Posterior vena cava (tissue), 2 donors: Measurements from ENCODE around the gene MZT2B. TPM values are rescaled to one million over a fixed set of nuclear protein-coding genes. Genes with fewer than 3 reads are reported as not detected.
"Not testable (repeated sequence)": the region's sequence is repeated elsewhere in the genome, so short reads cannot be mapped to it uniquely, and the experiment has no call there.

Experiments used
- DNase-seq: peaks from one replicate; pipeline ENCODE4 v3.0.0-alpha.2; 2020; ENCODE audit warnings: low spot score
- intact Hi-C, 2 donors: fragments of 100-400 bp; cut with DNase I; formaldehyde crosslinking; loops; one replicate each; pipeline versions ENCODE4 v1.14.1 to v1.14.2; 2022 to 2023
- long read RNA-seq, 2 donors: library from polyadenylated mRNA; unstranded; transcript quantifications; one replicate each; pipeline ENCODE4 v2.0.0, GENCODE V29; 2020 to 2021
- total RNA-seq, 2 donors: library from RNA; stranded (reverse); fragmentation: NEBNext Ultra II Directional; extraction: Animal tissue kit (Norgen Biotek cat#: 25700); gene quantifications; one replicate each; pipeline ENCODE4 v1.2.1, GENCODE V29; 2021
- donor health status: DM: yes; HTN: yes; CAD: no.
- donor health status: DM: yes; HTN: yes; CAD: no.

MZT2B gene, protein sequence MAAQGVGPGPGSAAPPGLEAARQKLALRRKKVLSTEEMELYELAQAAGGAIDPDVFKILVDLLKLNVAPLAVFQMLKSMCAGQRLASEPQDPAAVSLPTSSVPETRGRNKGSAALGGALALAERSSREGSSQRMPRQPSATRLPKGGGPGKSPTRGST
- 100 to 1,000 TPM; 183 to 200 TPM for total RNA-seq
- long read RNA-seq, donor 1, transcript MZT2B-201 (3 exons, 933 nt) = major isoform, 31 of 34 reads
- long read RNA-seq, donor 1, partial matches to known transcripts = 0 of 34 reads
- long read RNA-seq, donor 1, other reads (novel, unspliced or antisense) = 0 of 34 reads
- long read RNA-seq, donor 2, transcript MZT2B-201 (3 exons, 933 nt) = major isoform, 10 of 15 reads
- long read RNA-seq, donor 2, partial matches to known transcripts = 0 of 15 reads
- long read RNA-seq, donor 2, other reads (novel, unspliced or antisense) = 3 of 15 reads

DNA sequence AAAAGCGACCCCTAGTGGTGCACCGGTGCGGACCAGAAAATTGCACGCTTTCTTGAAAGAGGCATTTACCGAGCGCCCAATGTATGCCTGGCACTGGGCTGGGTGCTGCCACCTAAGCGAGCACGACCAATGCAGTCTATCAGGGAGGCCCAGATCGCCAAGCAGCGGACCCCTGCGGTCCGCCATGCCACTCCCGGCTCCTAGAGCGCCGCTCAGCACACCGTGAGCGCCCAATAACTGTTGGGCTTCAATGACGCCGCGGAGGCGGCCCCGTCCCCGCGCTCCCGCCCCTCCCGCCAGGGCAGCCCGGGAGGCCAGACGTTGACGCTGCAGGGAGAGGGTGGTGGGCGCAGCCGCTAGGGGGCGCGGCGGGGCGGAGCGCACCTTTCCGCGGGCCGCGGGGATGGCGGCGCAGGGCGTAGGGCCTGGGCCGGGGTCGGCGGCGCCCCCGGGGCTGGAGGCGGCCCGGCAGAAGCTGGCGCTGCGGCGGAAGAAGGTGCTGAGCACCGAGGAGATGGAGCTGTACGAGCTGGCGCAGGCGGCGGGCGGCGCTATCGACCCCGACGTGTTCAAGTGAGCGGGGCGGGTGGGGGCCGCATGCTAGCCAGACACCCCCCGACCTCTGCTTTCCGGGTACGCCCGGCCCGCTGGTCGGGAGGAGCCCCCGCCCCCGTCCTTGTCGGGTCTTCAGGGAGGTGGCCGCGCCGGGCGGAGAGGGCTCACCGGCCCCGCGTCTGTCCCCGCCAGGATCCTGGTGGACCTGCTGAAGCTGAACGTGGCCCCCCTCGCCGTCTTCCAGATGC, at the start of gene MZT2B:
Gene MZT2B (plus strand): TSS at position 383 of the 803 bp plus-strand sequence. CDS start 21 bp downstream, at position 404.
- intact Hi-C loops = loop anchor here in 1 of 2 donors (10.0 kb wide), 1 partner anchor 153 kb away; no protein-coding TSS in a partner anchor

DNA sequence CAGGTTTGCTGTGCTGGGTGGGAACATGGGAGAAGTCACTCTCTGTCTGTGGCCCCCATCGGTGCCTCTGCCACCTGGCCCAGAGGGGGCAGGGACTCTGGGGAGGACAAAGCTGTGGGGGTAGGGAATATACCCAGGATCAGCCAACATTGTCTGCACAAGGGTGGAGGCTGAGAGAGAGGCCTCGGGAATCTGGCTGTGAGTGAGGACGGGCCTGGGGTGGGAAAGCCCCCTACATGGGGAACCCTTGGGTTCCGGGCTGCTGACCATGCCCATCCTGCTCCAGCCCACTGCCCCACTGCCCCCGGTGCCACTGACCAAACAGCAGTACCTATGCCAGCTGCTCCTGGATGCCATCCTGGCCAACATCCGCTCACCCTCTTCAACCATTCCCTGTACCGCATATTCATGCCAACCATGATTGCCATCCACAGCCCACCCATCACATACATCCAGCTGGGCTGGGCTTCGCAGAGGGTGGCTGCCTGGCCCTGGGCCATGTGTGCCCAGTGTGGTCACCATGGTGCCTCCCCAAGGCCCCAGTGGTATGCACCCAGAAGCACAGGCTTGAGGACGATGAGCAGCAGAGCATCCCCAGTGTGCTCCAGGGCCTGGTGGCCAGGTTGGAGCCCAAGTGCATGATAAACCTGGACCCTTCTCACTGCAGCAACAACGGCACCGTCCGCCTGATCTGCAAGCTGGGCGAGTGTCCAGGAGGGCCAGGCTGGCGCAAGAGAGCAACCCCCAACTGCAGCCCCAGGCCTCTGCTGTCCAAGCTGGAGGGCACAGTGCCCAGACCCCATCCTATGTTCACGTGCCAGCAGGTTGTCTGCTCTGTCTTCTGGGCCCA, 46.1 kb upstream of the MZT2B start:
- DNase-seq = peak; percentile 59
- intact Hi-C loops = no loop called here

More for the DNA sequence above, at the start of gene MZT2B:
- DNase-seq = peak; percentile 97

DNA sequence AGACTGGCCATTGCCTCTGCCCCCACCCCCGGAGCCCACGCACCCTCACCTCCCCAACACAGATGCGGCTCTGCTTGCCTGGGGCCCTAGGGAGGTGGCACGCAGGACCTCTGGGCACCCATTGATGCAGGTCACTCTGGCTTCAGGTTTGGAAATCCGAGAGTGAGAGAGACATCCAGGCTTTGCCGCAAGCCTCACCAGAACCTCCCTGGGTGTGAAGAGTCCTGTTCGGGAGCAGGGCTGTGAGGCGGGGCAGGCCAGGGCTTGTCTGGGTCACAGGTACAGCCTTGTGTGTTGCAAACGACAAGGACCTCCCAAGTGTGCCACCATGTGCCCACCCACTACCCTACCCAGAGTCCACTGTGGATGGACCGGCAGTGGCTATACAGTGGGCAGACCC, 45.5 kb upstream of the MZT2B start:
- intact Hi-C loops = not testable (repeated sequence)

DNA sequence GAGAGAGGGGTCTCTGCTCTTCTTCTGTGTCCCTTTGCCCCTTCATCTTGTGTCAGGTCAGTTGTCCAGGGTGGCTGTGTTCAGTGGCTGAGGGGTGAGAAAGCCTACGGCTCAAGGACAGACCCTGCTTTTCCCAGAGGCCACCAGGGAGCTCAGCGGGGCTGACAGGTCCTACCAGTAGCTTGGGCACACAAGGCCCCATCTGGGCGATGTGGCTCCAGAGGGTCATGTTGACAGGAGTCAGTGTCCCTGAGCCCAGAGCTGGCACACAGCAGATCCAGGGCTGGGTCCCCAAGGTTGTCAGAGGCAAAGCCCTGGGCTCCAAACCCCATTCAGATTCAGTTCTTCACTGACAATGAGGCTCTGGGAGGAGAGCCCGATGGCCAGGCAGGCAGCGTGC, 44.9 kb upstream of the MZT2B start:
- intact Hi-C loops = not testable (repeated sequence)
- peak; percentile 62 for DNase-seq

More for the DNA sequence above, 45.5 kb upstream of the MZT2B start:
- peak; percentile 52 for DNase-seq

DNA sequence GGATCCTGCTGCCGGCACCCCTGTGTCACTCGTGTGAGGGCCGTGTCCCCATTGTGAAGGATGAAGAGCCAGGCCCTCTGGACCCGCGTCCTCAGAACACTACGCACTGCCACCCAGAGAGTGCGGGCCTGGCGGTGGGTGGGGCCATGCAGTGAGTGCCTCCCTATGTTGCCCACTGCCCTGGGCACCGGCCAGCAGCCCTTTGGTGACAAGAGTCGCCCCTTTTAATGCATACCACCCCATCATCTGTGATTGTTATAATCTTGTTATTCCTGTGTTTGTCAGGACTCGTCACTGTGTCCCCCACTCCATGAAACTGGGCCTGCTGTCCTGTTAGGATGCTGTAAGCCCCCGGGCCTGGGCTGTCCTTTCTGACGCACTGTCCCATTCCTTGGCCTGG, 43.7 kb upstream of the MZT2B start:
- DNase-seq = peak; percentile 2
- intact Hi-C loops = not testable (repeated sequence)

DNA sequence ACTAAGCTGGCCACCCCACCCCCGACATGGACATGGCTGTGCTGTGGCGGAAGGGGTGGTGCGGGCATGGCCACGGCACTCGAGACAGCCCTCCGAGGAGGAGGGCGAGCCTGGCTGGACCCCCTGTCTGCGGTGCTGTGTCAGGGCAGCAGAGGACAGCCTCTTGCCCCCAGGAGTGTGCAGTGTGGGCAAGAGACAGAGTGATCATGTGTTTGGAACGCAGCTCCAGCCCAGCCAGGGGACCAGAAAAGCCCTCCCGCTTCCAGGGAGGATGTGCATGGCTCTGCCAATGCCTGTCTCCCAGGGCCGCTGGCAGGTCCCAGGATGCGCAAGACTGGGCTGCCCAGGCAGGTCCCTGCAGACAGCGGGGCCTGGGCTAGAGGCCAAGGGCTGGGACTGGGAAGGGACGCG, 43.2 kb upstream of the MZT2B start:
- intact Hi-C loops = not testable (repeated sequence)
- peak; percentile 58 for DNase-seq

DNA sequence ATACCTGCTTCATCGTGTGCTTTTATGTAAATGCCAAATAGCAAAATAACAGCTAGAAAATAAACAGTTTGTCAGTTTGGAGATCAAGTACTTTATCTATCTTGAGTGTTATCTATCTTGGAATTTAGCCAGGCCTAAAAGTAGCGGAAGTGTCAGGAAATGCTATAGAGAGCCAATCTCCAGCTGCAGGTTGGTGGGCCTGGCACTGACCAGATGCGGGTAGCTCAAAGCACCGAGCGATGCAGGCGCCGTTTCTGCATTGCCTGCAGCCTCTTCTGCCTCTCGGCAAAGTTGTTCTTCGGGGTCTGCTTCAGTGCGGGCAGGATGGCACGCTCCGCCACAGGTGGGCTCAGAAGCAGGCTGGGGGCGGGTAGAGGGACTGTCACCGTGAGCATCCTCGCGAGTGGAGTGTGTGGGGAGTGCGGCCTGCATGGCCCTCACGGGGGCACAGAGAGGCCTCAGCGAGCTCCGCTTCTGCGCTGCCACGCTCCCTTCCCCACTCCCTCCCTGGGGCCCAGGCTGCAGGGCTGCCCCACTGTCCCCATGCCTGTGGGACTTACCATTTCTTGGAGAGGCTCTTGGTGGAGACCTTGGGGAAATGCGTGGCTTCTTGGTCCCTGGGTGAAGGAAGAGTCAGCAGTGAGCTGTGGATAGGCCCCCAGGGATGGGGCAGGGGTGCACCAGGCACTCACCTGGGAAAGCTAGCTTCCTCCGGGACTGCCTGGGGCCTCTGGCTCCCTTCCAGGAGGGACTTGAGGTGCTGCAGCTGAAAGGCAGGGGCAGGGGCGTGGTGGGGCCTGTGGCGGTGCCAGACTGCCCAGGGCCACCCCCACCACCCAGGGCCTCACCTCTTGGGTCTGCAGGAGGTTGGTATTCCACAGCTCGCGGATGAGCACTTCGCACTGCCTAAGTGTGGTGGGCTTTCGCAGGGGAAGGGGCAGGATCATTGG, 42.5 kb upstream of the MZT2B start:
- DNase-seq = peak; percentile 76
- intact Hi-C loops = not testable (repeated sequence)

DNA sequence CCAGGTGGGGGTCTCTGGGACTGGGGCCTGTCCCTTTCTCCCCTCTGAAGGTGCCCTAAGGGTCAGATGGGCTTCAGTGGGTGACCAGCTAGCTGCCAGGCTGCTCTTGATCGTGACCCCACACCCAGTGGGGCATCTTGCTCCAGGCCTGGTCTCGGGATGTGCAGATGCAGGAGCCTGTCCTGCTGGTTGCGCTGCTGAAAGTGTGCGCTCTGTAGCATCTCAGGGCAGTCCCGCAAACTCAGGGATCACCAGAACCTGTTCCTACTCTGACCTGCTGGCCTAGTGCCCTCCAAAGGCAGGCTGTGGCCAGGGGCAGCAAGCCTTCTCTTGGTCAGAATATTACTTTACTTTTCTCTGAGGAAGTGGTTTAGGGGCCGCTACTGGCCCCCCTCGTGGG, 41.5 kb upstream of the MZT2B start:
- peak; percentile 53 for DNase-seq

DNA sequence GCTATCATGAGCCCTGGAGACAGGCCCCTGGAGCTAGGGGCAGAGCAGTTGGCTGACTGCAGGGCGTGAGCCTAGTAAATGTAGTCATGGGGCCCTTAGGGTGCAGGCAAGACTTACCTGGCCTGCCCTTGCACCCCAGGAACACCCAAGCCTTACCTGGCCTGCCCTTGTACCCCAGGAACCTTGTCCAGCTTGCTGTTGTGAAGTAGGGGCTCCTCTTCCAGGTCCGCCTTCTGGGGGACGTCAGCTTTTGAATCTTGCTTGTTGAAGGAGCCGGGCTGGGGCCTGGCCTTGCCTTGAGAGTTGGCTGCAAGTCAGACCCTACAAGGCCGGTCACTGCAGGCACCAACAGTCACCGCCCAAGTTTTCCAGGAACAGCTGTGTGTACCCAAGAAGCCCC, 41.1 kb upstream of the MZT2B start:
- DNase-seq, intact Hi-C loops: not testable (repeated sequence)

More for the DNA sequence above, 41.5 kb upstream of the MZT2B start:
- intact Hi-C loops = not testable (repeated sequence)

DNA sequence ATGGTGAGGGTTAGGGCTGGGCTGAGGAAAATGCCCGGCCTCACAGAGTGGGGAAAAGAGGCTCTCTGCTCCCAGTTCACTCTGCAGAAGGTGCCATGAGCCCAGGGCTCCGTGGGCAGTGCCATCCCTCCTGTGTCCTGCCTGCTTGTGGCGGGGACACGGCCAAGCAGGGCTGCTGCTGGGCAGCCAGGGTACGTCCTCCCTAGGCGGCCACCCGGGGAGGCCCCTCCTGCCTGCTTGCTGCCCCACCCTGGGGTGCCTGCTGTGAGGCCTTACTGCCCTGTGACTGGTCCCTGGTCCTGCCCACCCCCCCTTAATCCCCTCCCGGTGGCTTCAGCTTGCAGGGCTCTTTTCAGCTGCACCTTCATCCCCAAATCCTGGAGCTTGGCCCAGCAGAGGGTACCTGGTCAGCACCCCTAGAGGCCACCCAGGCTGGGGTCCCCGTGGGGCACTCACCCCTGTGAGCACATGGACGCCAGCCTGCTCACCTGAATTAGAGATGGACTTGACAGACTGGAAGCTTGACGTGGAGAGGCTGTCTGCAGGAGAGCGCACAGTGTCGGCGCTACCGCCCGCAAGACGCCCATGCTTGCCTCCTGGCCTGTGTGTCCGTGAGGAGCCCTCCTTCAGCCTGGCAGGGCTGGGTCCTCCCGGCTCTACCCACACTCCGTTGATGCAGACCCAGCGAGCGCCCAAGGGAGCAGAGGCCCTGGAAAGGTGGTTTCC, 40.3 kb upstream of the MZT2B start:
- peak; percentile 32 for DNase-seq
- intact Hi-C loops = not testable (repeated sequence)

DNA sequence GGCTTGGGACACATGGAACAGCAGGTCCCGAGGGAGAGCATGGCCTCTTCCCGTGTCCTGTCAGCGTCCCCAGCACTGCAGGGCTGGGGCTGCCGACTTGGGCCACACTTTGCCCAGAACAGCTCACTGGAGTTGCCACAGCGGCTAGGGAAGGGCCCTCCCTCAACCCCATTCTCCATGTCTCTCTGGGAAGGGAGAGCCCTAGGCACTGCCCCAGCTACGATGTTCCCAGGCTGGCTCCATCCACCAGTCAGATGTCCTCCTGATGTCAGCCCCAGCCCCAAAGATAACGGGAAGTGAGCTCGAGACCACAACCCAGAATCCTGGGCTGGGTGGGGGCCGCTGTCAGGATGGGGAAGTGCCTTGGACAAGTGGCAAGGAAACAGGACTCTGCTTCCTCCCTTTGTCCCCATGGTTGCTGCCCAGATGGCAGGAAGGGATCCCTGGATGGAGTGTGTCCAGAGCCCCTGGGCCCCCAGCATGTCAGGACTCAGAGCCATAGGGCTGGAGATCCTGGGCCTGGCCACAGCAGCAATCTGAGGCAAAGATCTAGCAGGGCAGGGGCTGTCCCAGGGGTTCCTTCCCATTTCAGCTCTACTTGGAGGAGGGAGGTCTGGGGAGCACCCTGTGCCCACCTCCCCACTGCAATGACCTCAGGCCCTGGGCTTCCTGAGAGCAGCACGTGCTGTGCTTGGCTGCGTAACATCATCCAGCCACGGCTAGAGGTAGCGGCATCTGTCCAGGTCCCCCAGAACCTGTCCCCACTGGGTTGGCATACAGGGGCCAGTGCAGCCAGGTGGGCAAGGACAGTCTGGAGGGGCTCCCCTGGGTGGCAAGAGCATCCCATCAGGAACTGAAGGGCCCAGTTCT, 39.4 kb upstream of the MZT2B start:
- peak; percentile 47 for DNase-seq
- intact Hi-C loops = not testable (repeated sequence)

DNA sequence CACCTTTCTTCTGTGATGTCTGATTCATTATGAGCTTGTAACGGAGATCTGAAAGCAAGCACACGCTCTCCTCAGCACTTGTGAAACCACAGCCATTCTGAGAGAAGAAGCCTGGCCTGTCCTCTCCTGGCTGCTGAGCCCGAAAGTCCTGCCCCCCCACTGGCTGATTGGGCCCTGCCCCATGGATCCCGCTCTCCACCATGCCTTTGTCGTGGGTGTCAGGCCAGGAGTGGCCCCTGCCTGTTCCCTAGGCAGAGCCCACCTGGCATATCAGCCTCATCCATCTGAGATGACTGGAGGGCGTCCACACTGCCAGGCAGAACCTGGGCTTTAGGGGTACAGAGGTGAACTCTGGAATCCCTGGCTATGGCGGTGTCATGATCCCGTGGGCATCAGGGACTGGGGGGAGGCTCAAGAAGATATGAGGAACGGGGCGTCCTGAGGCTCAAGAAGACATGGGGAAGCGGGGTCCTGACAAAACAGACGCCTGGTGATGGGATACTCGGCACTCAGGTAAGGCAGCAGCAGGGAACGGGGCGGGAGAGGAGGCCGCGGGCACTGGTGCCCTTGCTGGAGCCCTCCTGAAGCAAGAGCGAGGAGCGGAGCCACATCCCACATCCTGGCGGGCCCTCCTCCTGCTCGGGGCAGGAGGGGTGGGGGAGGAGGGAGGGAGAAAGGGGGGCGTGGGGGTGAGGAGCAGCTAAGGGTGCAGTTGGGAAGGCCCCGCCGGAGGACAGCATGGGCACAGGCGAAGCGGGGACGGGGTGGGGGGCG, 38.6 kb upstream of the MZT2B start:
- intact Hi-C loops = not testable (repeated sequence)
- peak; percentile 48 for DNase-seq

DNA sequence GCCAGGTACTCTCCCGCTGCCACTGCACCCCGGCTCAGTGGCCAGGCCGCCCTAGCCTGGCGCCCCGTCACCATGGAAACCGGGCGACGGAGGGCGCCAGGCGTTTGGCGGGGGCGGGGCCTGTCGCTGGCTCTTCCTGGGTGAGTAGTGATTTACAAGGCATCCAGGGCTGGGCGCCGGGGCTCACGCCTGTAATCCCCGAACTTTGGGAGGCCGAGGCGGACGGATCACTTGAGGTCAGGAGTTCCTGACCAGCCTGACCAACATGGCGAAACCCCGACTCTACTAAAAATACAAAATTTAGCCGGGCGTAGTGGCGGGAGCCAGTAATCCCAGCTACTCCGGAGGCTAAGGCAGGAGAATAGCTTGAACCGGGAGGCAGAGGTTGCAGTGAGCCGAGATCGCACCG, 37.1 kb upstream of the MZT2B start, which contains the start of gene CCDC74B:
Gene CCDC74B (minus strand): TSS at position 107 of the 409 bp plus-strand sequence. CDS start 116 bp downstream, outside the sequence.
- intact Hi-C loops = not testable (repeated sequence)
- peak; percentile 76 for DNase-seq

DNA sequence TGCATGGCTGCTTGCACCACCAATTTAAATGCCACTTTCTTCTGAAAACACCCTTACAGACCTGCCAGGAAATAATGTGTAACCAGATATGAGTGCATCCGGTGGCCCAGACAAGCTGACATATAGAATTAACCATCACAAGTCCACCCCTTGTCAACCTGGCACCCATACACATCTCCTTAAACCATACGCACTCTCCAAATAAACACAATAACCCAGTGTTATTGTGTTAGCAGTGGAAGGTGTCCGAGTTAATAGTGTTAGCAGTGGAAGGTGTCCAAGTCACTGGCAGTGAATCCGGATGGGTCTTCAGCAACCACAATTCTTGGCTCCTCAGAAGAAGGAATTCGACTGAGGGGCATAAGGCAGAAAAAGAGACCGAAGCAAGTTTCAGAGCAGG, 33.5 kb upstream of the MZT2B start:
- DNase-seq = peak; percentile 5
- intact Hi-C loops = not testable (repeated sequence)
